Activated T-cell treated with anti-CD3 and anti-CD28 coated beads for 4 hours (primary cell): ENCODE data around the gene CDHR5.

Experiments
- DNase-seq: peaks from one replicate; pipeline ENCODE4 v3.0.0-alpha.2; 2020

CDHR5 gene

GRCh38 chr11:621838-622237 lies 2.9 kb downstream of the CDHR5 start:
- no peak for DNase-seq

DNA sequence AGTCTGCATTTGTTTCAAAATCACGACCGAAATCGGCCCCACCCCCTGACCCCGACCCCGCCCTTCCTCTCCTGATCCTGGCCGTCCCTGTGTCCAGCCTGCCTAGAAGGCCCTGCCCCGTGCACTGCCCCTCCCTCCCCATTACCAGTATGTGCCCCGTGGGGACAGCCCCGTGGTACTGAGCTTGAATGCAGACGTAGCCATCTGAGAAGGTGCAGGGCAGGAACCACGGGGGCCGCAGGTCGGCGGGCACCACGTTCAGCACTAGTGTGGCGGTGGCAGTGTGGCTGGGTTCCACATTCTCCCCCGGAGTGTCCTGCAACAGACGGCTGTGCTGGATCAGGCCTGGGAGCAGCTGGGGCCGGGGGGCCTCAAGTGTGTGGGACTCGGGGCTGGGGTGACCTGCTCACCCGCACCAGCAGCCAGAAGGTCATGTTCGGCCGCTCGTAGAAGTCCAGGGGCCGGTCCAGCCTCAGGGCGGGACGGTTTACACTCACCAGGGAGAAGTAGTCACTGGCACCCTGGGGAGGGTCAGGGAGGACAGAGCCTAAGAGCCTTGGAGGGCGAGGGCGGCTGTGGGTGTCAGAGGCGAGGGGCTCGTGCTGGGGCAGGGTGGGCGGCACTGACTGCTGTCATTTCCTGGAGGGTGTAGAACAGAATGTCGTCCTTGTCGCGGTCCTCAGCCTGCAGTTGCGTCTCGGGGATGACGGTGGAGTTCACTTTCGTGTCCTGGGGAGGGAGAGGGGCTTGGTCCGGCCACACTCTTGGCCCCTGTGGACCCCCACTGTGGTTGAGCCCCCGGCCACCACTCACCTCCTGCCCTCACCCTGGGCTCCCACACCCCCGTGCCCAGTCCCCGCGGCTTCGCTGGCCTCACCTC lies 3.6 kb downstream of the CDHR5 start:
- DNase-seq: no peak

- no peak for DNase-seq
Measured at GRCh38 chr11:620201-620600, 4.6 kb downstream of the CDHR5 start.

DNA sequence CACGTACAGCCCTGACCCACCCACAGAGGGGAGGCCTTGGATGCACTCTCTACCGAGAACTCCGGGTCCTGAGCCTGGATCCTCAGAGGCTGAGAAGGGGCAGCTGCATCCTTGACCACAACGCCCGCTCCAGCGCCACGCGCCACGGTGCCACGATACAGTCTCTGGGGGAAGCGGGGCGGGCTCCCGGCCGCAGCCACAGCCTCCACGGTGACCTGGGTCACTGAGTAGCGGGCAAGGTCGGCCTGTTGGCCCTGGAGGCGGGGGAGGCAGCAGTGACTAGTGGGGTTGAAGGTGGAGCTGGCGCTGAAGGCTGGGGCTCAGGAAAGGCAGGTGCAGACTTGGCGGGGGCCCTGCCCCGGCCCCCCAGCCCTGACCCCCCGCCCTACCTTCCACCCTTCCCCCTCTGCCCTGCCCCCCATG lies 5.1 kb downstream of the CDHR5 start:
- no peak for DNase-seq

DNA sequence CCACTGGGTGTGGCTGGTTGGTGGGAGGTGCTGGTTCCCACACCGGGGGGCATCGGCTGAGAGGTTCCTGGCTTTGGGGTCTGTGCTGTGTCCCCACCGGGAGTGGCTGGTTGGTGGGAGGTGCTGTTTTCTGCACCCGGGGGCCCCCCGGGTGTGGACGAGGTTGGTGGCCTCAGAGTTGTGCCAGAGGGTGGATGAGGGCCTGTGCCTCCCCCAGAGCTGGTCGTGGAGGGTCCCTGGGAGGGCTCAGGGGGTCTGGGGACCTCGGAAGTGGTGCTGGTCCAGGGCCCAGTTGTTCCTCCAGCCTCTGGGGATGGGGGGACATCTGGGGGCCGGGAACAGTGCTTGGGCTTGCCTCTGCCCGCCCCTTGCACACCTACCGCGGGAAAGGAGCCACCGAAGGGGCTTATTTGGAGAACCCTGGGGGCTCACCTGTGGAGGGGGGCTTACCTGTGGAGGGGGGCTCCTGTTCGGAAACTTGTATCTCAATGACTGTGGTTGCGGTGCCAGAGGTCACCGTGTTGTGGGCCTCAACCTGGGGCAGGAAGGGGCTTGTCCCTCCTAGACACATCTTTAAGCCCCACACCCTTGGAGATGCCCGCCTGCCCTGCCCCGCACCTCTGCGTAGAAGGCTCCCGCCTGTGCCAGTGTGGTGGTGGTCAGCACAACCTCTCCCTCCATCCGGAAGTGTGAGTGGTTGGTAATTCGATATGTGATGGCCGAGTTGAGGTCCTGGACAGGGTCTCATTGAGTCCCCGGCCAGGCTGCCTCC lies 5.7 kb downstream of the CDHR5 start:
- no peak for DNase-seq

- DNase-seq: no peak
Measured at GRCh38 chr11:617912-618682, 6.7 kb downstream of the CDHR5 start.

DNA sequence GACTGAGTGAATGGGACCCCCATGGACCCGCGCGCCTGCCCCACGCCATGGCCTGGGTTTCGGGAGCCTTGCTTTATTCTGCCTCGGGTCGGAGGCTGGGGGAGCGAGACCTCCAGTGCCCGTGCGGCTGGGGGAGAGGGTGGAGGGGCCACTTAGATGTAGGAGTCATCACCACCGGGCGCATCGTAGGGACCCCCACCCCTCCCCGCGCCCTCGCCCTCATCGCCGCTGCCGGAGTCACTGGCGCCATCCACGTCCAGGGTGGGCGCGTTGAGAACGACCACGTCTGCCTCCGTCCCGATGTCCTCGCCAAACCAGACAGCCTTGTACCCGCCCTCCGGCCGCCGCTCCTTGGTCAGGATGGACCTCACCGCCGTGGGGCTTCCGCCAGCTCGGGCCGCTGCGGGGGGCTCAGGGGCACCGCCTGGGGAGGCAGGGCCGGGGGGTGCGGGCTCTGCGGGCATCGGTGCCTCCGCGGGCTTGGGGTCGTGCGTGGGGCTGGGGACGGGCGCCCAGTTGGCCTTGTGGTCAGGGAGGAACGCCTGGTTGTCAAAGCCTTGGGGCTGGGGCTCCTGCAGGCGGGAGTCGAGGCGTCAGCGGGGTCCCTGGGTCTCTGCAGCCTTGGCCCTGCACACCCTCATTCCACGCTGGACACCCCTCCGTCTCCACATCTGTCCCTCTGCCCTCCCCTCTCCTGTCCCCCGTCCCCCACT lies 7.4 kb downstream of the CDHR5 start:
- DNase-seq: no peak

GRCh38 chr11:616320-617198 lies 8.2 kb downstream of the CDHR5 start:
- DNase-seq: no peak

- DNase-seq: peak; percentile 66
Measured at GRCh38 chr11:615504-616319, 9.0 kb downstream of the CDHR5 start, which contains the start of gene IRF7. Gene IRF7 (minus strand): TSS chr11:615950. CDS start chr11:615364, 586 bp downstream.

- no peak for DNase-seq
Measured at GRCh38 chr11:614623-615503, 9.9 kb downstream of the CDHR5 start.

DNA sequence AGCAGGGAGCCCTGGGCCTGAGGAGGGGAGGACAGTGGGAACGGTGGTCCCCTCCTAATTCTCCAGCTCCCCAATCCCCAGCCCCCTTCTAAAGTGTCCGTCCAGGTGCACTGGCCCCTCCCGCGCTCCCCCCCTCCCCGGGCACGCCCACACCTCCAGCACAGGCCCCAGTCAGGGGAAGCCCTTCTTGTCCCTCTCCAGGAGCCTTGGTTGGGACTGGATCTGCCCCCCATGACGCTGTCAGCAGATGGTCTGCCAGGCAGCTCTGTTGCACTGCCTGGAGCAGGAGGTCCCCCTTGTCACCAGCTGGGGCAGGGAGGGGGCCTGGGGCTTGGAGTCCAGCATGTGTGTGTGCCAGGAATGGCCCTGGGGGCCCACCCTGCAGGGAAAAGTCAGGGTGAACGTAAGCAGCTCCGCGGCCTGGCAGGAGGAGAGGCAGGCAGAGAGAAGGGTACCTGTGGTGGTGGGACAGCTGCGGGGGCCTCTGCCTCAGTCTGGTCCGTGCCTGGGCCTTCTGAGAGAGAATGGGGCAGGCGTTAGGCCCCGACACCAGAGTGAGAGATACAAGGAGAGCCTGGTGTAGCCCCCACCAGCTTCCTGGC lies 10.6 kb downstream of the CDHR5 start:
- DNase-seq: no peak

GRCh38 chr11:613369-613968 lies 11.3 kb downstream of the CDHR5 start:
- peak; percentile 76 for DNase-seq

DNA sequence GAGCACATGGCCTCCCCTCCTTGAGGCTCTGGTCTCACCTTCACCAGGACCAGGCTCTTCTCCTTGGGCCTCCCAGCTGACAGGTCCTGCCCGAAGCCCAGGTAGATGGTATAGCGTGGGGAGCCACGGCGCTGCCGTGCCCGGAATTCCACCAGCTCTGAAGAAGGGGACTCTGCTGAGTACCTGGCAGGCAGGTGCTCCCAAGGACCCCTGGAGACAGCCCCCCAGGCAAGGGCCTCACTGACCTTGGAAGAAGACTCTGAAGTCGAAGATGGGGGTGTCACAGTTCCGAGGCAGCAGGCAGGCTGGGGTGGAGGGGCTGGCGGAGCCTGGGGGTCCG lies 11.8 kb downstream of the CDHR5 start:
- DNase-seq: no peak

DNA sequence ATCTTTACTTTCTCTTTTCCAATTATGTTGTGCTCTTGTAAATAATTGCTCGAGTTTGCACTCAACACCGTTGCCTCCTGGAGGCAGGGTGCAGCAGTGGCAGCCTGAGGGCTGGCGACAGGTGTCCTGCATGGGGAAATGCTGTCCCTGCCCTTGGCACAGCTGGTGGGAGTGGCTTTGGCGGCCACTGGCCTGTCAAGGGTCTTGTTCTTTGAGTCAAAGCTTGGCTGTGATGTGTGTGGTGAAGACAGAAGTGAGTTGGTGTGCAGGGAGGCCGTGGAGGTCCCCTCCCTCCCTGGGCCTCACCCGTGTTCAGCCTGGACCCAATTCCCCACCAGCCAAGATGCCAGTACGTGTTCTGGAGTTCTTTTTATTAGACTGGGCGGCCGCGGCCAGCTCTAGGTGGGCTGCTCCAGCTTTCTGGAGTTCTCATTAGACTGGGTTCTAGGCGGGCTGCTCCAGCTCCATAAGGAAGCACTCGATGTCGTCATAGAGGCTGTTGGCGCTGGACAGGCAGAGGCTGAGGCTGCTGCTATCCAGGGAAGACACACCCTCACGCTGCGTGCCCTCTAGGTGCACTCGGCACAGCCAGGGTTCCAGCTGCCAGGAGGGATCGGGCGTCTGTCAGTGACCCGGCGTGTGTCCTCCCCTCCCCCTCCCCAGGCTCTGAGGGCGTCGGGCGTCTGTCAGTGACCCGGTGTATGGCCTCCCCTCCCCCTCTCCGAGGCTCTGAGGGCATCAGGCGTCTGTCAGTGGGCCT lies 12.4 kb downstream of the CDHR5 start:
- no peak for DNase-seq

DNA sequence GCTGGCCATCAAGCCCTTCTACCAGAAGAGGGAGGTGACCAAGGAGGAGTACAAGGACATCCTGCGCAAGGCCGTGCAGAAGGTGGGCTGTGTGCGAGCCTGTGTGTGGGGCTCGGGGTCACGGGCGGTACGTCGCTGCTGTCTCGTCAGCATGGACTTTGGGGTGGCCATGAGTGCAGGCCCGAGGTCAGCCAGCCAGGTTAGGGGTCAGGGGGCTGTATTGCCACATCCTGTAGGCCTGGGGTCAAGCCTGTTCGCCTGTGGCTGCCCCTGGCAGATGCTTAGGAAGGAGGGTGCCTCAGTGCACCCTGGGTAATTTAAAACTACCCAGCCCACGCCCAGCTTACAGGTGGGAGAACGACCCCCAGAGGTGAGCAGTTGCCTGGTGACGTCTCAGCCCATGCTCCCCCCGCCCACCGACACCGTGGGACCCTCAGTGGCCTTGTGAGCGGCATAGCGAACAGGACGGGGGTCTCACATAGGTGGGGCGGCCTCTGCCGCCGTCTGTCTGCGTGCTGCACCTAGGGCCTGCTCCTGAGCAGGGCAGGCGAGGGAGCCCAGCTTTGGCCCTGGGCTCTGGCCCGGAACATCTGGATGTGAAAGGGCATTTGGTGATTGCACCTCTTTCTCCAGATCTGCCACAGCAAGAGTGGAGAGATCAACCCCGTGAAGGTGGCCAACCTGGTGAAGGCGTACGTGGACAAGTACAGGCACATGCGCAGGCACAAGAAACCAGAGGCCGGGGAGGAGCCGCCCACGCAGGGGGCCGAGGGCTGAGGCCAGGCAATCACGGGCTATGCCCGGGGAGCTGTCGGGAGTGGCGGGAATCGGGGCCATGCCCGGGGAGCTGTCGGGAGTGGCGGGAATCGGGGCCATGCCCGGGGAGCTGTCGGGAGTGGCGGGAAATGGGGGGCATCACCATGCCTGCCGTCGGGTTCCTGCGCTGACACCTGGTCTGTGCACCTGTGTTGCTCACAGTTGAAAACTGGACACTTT lies 13.5 kb downstream of the CDHR5 start:
- DNase-seq: no peak

DNA sequence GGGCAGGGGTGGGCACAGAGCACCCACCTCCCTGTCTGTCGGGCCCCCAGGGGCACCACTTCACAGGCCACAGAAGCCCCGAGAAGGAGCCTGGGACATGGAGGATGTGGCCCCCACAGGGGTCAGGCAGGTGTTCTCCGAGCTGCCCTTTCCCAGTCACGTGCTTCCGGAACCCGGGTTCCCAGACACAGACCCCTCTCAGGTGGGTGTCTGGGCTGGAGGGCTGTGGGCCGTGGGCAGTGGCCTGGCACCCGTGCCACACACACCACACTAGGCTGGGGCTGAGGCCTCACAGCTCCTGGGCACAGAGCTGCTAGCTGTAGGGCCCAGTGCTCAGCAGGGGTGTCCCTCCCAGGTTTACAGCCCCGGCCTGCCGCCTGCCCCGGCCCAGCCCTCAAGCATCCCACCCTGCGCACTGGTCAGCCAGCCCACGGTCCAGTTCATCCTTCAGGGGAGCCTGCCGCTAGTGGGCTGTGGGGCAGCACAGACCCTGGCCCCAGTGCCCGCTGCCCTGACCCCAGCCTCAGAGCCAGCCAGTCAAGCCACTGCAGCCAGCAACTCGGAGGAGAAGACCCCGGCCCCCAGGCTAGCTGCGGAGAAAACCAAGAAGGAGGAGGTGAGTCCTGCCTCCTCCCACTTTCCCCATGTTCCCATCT lies 14.5 kb downstream of the CDHR5 start:
- no peak for DNase-seq
